AG09319 (cell line): ENCODE results near the gene GPR78.

Experiments
- DNase-seq: peaks from one replicate; pipeline ENCODE4 v3.0.0-alpha.2; 2010; ENCODE audit warnings: low read depth; ENCODE audit errors: extremely low read depth
- CTCF ChIP-seq: IDR thresholded peaks from 2 replicates; pipeline ENCODE4 v1.5.1; 2011; ENCODE audit warnings: low read depth, mild to moderate bottlenecking, inconsistent platforms, low read length, moderate library complexity

Gene GPR78

GRCh38 chr4:8559011-8559410 lies 21.2 kb upstream of the GPR78 start:
- no peak for TF ChIP-seq CTCF
- no peak for DNase-seq

GRCh38 chr4:8559524-8560264 lies 20.5 kb upstream of the GPR78 start:
- no peak for DNase-seq
- no peak for TF ChIP-seq CTCF

- DNase-seq = no peak
- TF ChIP-seq CTCF = no peak
These were observed 19.7 kb upstream of the GPR78 start for GRCh38 chr4:8560265-8561047.

- no peak for TF ChIP-seq CTCF
- DNase-seq = no peak
These were observed 15.6 kb upstream of the GPR78 start for GRCh38 chr4:8564595-8564994.

- no peak for TF ChIP-seq CTCF
- no peak for DNase-seq
These were observed 12.0 kb upstream of the GPR78 start for GRCh38 chr4:8568068-8568668.

GRCh38 chr4:8570201-8570600 lies 10.0 kb upstream of the GPR78 start:
- TF ChIP-seq CTCF = no peak
- DNase-seq = no peak
